Hepatic stellate cell (primary cell): ENCODE measurements around the gene SEMA3G.
A peak's percentile ranks its signal among the peaks of the same experiment; 100 is the strongest.

Source experiments
- DNase-seq: peaks from one replicate; pipeline ENCODE4 v3.0.0; 2011; ENCODE audit warnings: low spot score

SEMA3G gene

DNA sequence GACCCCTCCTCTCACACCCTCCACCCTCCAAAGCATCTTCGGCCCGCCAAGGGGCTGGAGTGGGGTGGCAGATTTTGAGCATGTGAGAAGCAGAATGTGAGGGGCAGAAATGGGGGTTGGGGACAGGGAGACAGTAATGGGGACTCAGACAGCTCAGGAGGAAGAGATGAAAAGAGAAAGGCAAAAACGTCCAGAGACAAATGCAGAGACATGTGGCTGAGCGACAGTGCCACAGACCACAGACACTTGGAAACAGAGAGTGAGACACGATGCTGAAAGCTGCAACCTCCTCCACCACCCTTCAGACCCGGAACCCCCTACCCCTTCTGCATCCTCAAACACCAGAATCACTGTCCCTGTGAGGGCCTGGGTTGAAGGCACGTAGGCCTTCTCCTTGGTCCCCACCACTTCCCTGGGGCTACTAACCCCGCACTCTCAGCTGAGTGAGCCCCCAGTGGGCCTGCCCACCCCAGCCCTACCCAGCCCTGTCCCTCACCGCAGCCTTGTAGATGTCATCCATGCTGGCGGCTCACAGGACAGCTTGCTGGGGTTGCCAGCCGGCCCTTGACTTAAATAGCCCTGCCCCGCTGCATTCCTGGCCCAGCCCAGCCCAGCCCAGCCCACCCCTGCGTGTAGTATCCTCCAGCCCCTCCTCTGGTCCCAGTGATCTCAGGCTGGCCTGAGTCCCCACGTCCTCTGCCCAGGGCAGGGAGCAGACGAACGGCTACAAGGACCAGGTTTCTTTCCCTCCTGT lies 8.8 kb upstream of the SEMA3G start, which contains the start of gene TNNC1:
Gene TNNC1 (minus strand): TSS at position 546 of the 754 bp plus-strand sequence. CDS start 26 bp downstream, at position 520.
- DNase-seq = no peak

GRCh38 chr3:52452570-52453221 lies 7.8 kb upstream of the SEMA3G start:
- no peak for DNase-seq

GRCh38 chr3:52452126-52452525 lies 7.2 kb upstream of the SEMA3G start:
- DNase-seq = no peak

GRCh38 chr3:52451237-52452083 lies 6.6 kb upstream of the SEMA3G start:
- DNase-seq = no peak

DNA sequence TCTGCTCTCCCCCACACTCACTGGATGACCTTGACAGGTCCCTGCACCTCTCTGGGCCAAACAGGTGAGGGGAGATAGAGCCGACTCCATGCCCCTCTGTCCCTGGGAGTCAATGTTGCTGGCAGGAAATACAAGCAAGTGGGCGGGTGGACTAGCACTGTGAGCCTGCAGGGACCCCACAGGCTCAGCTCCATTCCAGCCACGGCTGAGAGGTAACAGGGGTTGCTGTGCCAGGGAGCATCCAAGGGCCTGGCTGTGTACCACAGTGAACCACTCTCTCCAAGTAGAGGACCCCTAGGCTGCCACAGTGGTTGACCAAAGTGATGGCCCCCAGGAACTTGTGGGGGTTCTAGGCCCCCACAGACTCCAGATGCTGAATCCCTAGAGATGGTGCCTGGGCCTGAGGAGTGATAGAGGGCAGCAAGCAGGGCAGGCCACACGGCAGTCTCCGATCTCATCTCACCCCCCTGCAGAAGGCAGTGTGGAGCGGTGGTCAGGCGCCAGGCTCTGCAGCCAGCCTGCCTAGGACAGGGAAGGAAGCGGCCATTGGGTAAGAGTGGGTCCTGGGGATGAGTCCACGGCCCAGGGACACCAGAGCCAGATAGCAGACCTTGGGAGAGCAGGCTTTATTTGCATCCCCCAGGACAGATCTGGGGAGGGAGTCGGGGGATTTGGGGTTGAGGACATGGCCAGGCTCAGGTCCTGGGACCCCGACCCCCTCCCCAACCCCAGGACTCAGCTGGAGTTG lies 5.8 kb upstream of the SEMA3G start:
- no peak for DNase-seq

- no peak for DNase-seq
Observed at GRCh38 chr3:52447512-52448355, 2.8 kb upstream of the SEMA3G start.

DNA sequence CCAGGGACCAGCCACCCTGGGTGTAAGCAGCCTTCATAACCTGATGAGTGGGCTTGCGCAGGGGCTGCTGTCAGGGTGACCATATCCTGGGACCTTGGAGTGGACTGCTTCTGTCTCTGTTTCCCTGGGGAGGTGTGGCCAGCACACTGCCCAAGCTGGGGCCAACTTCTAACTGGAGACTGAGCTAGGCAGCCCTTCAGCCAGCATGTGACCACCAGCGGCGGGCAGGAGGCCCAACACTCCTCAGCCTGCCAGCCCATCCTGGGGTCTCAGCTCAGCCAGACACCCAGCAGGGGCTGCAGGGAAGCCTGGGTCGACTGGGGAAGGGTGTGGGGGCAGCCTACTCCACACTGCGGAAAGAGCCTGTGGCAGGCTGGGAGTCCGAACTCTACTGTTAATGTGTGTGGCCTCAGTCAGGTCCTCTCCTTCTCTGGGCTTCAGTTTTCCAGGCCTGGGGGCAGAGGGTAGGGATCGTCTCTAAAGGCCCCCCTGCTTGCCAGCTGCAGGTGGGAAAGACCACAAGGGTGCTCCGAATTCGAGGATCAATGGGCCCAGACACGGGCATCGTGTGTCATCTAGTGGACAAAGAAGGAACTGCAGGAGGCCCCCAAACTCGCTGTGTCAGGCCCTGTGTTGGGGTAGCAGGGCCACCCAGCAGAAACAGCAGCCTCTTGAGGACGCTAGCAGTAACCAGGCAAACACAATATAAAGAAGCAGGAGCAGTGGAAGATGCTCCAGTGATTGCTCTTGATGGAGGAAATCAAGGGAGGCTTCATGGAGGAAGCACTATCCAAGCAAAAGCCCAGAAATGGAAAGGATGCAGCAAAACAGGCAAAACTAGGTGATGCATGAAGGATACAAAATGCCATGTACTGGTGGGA lies 2.0 kb upstream of the SEMA3G start:
- DNase-seq = peak; percentile 79

- no peak for DNase-seq
Observed at GRCh38 chr3:52446042-52446441, 1.1 kb upstream of the SEMA3G start.

- DNase-seq = no peak
Observed at GRCh38 chr3:52443791-52444687, 864 bp downstream of the SEMA3G start.

- DNase-seq = no peak
Observed at GRCh38 chr3:52443268-52443610, 1.7 kb downstream of the SEMA3G start.

DNA sequence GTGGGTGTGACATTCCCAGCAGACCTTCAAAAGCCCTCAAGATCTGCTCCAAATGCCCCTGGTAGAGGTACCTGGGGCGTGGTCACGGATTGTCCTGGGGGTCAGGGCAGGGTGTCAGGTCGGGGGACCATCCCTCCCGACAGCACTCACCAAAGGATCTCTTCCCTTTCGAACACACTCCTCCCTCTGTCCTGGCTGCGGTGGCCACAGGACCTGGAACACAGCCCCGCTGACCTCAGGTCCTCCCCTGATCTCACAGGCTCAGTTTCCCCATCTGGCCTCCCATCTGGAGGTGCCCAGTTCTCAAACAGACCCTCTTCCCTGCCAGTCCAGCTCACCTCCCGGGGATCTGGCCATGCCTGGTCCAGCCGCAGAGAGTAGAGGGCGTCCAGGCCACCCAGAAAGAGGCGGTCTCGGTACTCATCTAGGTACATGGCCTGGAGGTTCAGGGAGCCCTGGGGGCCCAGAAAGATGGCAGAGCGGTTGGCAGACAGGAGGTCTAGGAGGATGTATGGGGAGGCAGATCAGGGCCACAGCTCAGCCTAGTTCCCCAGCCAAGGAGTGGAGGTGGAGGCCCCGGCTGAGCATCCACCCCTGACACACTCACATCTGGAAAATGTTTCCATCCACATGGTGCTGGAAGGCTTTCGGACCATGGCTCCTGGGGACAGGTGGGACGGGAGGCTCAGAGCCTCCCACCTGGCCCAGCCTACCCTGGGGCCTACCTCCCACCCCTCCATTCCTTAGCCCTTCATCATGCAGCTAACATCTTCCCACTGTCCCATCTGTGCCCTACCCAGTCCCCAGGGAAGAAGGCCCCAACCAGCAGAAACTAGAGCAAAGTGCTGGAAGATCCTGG lies 2.3 kb downstream of the SEMA3G start:
- DNase-seq = no peak

DNA sequence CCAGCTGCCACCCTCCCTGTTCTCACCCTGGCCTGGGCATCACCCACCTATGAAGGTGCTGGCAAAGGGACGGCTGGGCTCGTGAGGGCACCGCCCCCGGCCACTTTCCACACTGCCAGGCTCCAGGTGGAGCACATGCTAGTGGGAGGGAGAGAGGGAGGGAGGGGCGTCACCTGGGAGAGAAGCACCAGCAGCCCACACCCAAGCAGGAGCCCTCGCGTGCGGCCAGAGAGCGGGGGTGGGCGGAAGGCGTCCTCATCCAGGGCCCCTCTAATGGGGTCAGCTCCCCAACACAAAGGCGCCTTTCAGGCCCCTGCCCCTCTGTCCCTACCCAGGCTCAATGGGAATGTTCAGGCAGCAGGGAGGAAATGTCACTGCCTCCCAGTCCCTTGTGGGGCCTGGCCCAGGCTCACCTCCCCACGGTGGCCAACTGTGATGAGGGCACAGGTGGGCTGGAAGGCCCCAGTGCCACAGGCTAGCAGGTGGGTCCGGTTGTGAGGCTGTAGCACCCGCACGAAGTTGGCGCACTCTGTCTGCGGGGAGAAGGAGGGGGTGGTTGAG lies 3.1 kb downstream of the SEMA3G start:
- no peak for DNase-seq

DNA sequence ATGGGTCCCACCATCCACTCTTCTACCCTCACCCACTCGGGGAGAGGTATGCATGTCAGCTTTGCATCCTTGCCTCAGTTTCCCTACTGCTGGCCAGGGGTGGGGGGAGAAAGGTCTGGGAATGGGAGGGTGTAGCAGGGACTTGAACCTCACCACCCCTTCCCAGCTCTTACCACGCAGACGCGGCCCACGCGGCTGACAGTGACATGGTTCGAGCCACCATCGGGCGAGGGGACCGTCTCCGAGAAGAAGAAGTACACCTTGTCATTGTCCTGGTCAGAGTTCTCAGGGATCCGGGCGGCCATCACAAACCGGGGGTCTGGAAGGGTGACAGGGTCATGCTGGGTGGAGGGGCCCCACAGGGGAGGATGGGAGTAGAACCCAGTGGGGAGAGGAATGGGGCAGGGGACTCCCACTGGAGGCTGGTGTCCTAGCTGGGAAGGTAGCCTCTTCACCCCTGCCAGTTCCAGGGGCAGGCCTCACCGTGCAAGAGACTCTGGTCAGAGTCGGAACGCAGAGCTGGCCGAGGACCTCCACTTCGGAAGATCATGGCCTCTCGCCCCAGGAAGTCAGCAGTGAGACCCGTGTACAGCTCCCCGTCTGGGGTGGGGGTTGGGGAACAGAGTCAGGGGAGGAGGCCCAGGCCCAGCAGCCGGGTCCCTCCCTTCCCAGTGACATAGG lies 3.7 kb downstream of the SEMA3G start:
- no peak for DNase-seq

DNA sequence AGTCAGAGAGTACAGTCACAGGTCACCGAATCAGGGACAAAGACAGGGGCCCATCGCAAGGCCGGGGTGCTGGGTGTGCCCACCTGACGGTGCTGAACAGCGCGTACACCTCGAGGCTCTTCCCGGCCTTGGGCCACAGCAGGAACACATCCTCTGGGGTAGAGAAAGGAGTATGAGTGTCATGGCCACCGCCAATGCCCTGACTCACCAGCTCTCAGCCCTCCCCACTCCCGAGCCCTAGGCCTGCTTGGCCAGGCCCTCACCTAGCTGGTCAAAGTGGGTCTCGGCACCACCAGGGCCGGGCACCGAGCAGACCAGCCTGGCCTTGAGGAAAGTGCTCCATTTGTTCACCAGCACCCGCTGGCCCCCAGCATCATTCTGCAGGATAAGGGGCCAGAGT lies 4.2 kb downstream of the SEMA3G start:
- no peak for DNase-seq

- DNase-seq = no peak
Observed at GRCh38 chr3:52440249-52440551, 4.7 kb downstream of the SEMA3G start.

DNA sequence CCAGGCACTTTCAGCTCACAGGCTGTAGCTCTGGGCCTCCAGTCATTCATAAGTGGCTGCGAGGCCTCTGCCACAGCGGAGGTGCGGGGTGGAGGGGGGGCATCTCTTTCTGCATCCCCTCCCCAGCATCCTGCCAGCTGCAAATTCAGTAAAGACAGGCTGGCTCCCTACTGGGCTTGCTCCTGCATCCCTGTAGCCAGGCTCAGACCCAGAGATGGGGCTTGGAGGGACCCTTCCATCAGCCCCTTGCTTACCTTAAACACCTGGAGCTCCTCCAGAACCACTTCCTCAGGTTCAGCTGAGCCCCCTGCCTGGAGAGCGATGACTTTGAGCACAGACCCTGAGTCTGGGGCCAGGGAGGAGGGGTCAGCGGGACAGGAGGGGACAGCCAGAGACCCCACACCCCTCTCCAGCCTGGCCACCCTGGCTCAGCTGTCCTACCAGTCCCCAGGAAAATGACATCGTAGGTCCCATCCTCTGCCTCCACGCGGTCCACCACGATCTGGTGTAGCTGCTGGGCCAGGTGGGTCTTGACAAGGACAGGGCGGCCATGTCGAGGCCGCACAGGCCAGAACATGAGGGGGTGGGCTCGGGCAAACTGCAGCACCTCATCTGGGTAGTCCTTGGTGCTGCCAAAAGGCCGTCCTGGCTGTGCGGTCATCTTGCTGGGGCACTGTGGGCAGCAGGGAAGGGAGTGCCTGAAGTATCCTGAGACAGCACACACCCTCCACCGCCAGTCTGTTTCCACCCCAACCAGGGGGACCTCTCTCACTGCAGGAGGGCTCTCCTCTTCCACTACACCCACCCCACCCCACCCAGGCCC lies 5.3 kb downstream of the SEMA3G start:
- no peak for DNase-seq
